GM12801 (cell line): ENCODE results near the gene EFNA2.

Source experiments
- TF ChIP-seq, protein P1 (sequence below): IDR thresholded peaks from one replicate; pipeline ENCODE4 v1.5.1; 2011; ENCODE audit warnings: control low read depth; ENCODE audit not compliant: insufficient read length; ENCODE audit errors: extremely low read depth

EFNA2 gene

DNA sequence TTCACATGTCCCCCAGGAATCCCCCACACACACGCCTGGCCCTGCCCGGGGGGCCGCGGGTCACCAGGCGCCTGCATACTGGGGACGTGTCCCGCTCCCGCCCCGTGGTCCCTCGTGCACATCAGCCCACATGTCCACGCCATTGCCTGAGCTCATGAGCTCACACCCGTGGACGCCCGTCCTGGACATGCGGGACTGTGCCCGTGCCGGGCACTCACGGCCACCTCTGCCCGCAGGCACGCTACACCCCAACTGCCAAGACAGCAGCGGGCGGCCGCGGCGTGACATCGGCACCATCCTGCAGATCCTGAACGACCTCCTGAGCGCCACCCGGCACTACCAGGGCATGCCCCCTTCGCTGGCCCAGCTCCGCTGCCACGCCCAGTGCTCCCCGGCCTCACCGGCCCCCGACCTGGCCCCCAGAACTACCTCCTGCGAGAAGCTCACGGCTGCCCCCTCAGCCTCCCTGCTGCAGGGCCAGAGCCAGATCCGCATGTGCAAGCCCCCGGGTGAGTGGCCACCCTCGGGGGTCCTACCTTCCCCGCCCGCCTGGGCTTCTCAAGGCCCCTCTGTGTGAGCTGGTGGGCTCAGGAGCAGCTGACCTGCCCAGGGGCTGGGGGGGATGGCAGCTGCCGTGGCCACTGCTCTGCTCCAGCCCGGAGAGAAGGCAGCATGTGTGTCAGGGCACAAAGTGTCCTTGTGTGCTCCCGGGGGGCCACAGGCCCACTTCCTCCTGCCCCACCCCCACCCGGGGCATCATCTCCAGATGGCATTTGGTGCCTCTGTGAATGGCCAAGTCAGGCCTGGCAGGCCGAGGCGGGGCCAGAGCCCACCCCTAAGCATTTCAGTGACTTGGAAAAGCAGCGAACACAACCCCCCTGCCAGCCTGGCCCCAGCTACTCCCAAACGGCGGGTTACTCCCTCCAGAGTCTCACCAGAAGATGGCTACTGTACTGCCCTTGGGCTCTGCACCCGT, 30.2 kb upstream of the EFNA2 start:
- TF ChIP-seq, protein P1, sequence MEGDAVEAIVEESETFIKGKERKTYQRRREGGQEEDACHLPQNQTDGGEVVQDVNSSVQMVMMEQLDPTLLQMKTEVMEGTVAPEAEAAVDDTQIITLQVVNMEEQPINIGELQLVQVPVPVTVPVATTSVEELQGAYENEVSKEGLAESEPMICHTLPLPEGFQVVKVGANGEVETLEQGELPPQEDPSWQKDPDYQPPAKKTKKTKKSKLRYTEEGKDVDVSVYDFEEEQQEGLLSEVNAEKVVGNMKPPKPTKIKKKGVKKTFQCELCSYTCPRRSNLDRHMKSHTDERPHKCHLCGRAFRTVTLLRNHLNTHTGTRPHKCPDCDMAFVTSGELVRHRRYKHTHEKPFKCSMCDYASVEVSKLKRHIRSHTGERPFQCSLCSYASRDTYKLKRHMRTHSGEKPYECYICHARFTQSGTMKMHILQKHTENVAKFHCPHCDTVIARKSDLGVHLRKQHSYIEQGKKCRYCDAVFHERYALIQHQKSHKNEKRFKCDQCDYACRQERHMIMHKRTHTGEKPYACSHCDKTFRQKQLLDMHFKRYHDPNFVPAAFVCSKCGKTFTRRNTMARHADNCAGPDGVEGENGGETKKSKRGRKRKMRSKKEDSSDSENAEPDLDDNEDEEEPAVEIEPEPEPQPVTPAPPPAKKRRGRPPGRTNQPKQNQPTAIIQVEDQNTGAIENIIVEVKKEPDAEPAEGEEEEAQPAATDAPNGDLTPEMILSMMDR = no peak

DNA sequence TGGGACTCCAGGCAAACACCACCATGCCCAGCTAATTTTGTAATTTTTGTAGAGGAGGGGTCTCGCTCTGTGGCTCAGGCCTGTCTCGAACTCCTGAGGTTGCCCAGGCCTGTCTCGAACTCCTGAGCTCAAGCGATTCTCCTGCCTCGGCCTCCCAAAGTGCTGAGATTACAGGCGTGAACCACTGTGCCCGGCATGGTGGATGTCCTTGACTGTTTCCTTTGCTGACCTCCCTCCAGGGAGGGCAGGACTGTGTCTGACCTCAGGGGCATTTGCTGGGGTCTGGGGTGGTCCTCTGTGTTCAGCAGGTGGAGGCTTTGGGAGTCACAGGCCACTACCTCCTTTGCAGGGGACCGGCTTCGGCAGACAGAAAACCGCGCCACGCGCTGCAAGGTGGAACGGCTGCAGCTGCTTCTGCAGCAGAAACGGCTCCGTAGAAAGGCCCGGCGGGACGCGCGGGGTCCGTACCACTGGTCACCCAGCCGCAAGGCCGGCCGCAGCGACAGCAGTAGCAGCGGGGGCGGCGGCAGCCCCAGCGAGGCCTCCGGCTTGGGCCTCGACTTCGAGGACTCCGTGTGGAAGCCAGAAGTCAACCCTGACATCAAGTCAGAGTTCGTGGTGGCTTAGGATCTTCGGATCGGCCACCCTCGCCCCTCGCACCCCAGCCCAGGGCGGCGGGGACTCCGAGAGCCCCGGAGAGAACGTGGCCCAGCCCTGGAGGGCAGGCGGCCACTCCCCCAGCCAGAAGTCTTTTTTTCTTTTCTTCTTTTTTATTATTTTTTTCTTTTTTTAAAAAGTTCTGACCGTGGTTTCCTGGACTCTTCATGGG, 28.8 kb upstream of the EFNA2 start:
- TF ChIP-seq, protein P1 = no peak

DNA sequence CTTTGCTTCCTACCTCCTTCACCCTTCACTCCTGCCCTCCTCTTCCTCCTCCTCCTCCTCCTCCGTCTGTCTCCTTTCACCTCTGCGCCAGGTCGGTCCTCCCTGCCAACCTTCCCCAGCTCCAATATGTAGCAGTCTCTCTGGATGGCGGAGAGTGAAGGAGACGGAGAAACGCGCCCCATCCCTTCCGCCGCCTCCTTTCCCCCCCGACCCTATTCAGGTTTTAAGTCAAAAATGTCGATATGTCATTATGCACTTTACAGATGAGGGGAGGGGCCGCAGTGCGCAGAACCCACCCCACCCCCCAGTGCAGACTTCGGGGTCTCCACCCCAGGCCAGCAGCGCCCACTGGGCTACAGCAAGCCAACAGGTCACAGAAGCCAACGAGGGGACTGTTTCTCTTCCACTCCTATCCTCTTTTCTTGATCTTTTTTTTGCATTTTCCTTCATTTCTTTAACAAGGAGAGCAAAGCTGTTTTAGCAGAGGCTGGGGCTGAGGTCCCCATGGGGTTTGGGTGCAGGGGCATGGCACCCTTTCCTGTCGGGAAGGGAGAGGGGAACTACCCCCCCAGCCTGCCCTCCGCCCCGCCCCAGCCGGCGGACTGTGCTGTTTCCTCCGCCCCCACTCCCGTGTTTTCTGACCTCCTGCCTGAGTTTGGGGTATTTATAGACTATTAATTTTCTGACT, 28.1 kb upstream of the EFNA2 start:
- TF ChIP-seq, protein P1 = no peak

DNA sequence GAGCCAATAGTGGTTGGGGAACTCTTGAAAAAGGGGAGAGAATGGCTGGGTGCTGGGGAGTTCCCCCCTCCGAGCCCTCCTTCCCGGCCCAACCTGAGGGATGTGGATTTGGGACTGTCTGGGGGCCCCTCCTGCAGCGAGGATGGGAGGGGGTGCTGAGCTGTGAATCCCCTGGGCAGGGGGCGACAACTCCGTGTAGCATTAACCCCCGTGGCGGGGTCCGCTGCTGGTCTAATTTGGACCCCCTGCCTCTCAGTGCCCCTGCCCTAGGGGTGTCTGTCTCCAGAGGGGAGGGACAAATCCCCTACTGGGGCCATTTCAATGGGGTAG, 27.5 kb upstream of the EFNA2 start:
- TF ChIP-seq, protein P1 = no peak

DNA sequence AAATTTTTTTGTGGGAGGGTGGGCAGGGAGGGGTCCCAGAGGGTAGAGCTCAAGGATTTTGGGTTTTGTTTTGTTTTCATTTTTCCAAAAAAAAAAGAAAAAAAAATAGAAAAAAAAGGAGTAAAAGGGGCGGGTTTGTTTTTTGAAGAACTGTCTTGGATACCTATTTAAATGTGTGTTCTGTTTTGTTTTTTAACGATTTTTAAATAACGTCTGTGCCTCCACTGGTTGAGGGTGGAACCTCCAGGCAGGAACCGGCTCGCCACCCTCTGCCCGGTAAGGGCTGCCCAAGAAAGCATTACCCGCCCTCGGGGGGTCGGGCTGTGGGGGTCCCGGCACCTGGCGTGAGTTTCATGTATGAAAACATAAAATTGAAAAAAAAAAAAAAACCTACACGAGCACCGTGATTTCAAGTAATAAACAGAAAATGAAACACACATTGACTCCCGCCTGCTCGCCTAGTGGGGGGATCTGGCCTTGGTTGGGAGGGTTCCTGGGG, 26.9 kb upstream of the EFNA2 start:
- TF ChIP-seq, protein P1 = no peak

DNA sequence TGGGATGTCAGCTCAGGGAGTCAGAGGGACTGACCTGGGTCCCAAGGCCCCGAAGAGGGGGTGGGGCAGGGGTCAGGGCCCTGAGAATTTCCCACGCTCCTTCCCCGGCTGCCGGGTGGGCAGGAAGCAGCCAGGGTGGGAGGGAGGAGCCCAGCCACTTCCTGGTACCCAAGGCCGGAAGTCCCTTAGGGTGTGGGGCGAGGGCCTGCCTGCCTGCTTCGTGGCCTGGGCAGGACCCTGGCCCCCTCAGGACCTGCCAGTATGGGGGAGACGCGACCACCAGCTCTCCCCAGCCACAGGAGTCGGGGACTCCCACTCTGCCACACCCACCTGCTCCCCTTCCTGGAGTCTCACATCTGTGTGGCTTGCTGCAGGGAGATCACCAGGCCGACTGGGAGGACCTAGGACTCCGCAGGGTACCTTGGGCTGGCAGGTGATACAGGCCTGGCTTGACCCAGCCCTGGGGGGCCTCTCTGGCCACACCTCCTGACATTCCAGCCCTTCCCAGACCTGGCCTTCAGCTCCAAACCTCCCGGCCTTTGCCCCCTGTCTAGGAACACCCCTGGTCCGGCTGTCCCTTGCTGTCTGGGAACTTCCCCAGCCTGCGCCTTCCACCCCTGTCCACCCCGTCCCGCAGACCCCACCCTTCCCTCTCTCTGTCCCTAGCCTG, 26.3 kb upstream of the EFNA2 start:
- TF ChIP-seq, protein P1 = no peak
